Motor neuron (in vitro differentiated cells): ENCODE results near the gene DEFB131B. TPM values are rescaled to one million over a fixed set of nuclear protein-coding genes. Genes with fewer than 3 reads are reported as not detected.
"Not testable (repeated sequence)": the region's sequence is repeated elsewhere in the genome, so short reads cannot be mapped to it uniquely, and the experiment has no call there.

Source experiments
- ATAC-seq, 8 experiments: fragments of 200-7000 bp; cut with Tn5 transposase; replicated peaks in 6 of 8; 2 replicates each; pipeline ENCODE4 v1.8.0; 2021; ENCODE audit warnings: mild to moderate bottlenecking in 8 of 8, moderate library complexity in 8 of 8
- H3K27ac ChIP-seq, 2 donors: fragments of 250-450 bp; sonication (Bioruptor Pico); 2 replicates each; pipeline ENCODE4 v1.9.0; 2021; ENCODE audit warnings: antibody characterized with exemption in 2 of 2, mild to moderate bottlenecking in 2 of 2, moderate library complexity in 1 of 2
- H3K4me1 ChIP-seq, 2 donors: fragments of 250-450 bp; sonication (Bioruptor Pico); replicated peaks in 1 of 2; 2 replicates each; pipeline ENCODE4 v1.6.1; 2021; ENCODE audit warnings: antibody characterized with exemption in 2 of 2, mild to moderate bottlenecking in 2 of 2, moderate library complexity in 1 of 2
- H3K4me3 ChIP-seq, 5 donors: fragments of 250-450 bp; sonication (Bioruptor Pico); 2 replicates each; pipeline ENCODE4 v1.9.0; 2021; ENCODE audit warnings: antibody characterized with exemption in 5 of 5, mild to moderate bottlenecking in 5 of 5, moderate library complexity in 4 of 5
- WGBS, 10 experiments: fragments of 450-650 bp; shearing (Covaris generic); methylation state at CpG; one replicate each; pipeline ENCODE4 v1.0.0; 2022; 5-methylcytosine and 5-hydroxymethylcytosine counted together
- in situ Hi-C, 9 experiments: fragments of 400-800 bp; cut with MboI; loops; one replicate each; pipeline ENCODE4 v1.15.0; 2021; ENCODE audit warnings: low sequenced_read_pairs in 9 of 9, low pct_unique_long_range_greater_than_20kb in 2 of 9; ENCODE audit not compliant: unreplicated experiment in 9 of 9
- total RNA-seq, 8 experiments: library from RNA; unstranded; fragments of 300-600 nt; gene quantifications; 2 replicates each; pipeline versions ENCODE4 v1.2.3 to v1.2.4, GENCODE V29; 2022

The DEFB131B gene
- total RNA-seq, 8 experiments from 2014 or later: not detected

- H3K27ac ChIP-seq, H3K4me1 ChIP-seq, in situ Hi-C loops, ATAC-seq, H3K4me3 ChIP-seq: not testable (repeated sequence)
- 0 to 100% (median 80%) methylated on average over 1 to 2 of the region's 2 CpGs; no CpG with 5 or more reads in 3 of the 10 experiments for WGBS, 10 experiments
Observed at GRCh38 chr11:71876262-71876661, 2.0 kb upstream of the DEFB131B start.

GRCh38 chr11:71885806-71886205, 7.6 kb downstream of the DEFB131B start:
- H3K27ac ChIP-seq, H3K4me3 ChIP-seq, H3K4me1 ChIP-seq, ATAC-seq, in situ Hi-C loops: not testable (repeated sequence)
- 85 to 100% (median 97%) methylated on average over 1 to 9 of the region's 12 CpGs for WGBS, 10 experiments

- H3K4me1 ChIP-seq, in situ Hi-C loops: not testable (repeated sequence)
- WGBS, 10 experiments: 61 to 100% (median 80%) methylated on average over 2 to 10 of the region's 14 CpGs; no CpG with 5 or more reads in 5 of the 10 experiments
Observed at GRCh38 chr11:71888335-71889010, 10.2 kb downstream of the DEFB131B start.

GRCh38 chr11:71889181-71889872, 11.1 kb downstream of the DEFB131B start:
- ATAC-seq, in situ Hi-C loops, H3K27ac ChIP-seq, H3K4me1 ChIP-seq, H3K4me3 ChIP-seq: not testable (repeated sequence)
- 40 to 100% (median 92%) methylated on average over 1 to 7 of the region's 14 CpGs; no CpG with 5 or more reads in 4 of the 10 experiments for WGBS, 10 experiments

More at GRCh38 chr11:71888335-71889010, 10.2 kb downstream of the DEFB131B start:
- not testable (repeated sequence) for H3K27ac ChIP-seq, ATAC-seq, H3K4me3 ChIP-seq

- WGBS, 10 experiments: 80 to 100% (median 96%) methylated on average over 1 to 11 of the region's 12 CpGs; no CpG with 5 or more reads in 1 of the 10 experiments
- Histone ChIP-seq H3K27ac (no peak overlapping the region), H3K4me3 (no peak overlapping the region), H3K4me1 (no peaks in the 10 kb centered on the region)
- in situ Hi-C loops: no loop called here
- ATAC-seq: no peak
Observed at GRCh38 chr11:71895961-71896360, 17.7 kb downstream of the DEFB131B start.

GRCh38 chr11:71901137-71901536, 22.9 kb downstream of the DEFB131B start:
- H3K27ac ChIP-seq, in situ Hi-C loops, ATAC-seq, H3K4me1 ChIP-seq, H3K4me3 ChIP-seq: not testable (repeated sequence)
- WGBS, 10 experiments: 79 to 100% (median 100%) methylated on average over 1 to 6 of the region's 14 CpGs; no CpG with 5 or more reads in 3 of the 10 experiments

GRCh38 chr11:71908218-71908617, 30.0 kb downstream of the DEFB131B start:
- in situ Hi-C loops: no loop called here
- no peak overlapping the region for H3K4me3 ChIP-seq
- ATAC-seq: no peak
- no peak overlapping the region for H3K27ac ChIP-seq
- 67 to 100% (median 92%) methylated on average over 2 to 9 of the region's 9 CpGs; no CpG with 5 or more reads in 1 of the 10 experiments for WGBS, 10 experiments
- peaks cover 0 to 9% of the 10 kb centered on the region in 2 donors for H3K4me1 ChIP-seq

GRCh38 chr11:71910775-71911174, 32.5 kb downstream of the DEFB131B start:
- 25 to 83% (median 75%) methylated on average over 1 to 2 of the region's 5 CpGs; no CpG with 5 or more reads in 6 of the 10 experiments for WGBS, 10 experiments
- H3K4me1 ChIP-seq, in situ Hi-C loops, H3K27ac ChIP-seq, ATAC-seq, H3K4me3 ChIP-seq: not testable (repeated sequence)

- H3K4me1 ChIP-seq, H3K4me3 ChIP-seq, in situ Hi-C loops, ATAC-seq, H3K27ac ChIP-seq: not testable (repeated sequence)
- WGBS, 10 experiments: 70 to 100% (median 84%) methylated on average over 1 to 5 of the region's 10 CpGs; no CpG with 5 or more reads in 2 of the 10 experiments
Observed at GRCh38 chr11:71911321-71911985, 33.2 kb downstream of the DEFB131B start.

GRCh38 chr11:71911986-71912340, 33.7 kb downstream of the DEFB131B start:
- 80 to 100% (median 96%) methylated on average over 1 to 9 of the region's 10 CpGs; no CpG with 5 or more reads in 7 of the 10 experiments for WGBS, 10 experiments
- H3K4me1 ChIP-seq, H3K27ac ChIP-seq, in situ Hi-C loops, ATAC-seq, H3K4me3 ChIP-seq: not testable (repeated sequence)

GRCh38 chr11:71913756-71914526, 35.7 kb downstream of the DEFB131B start:
- ATAC-seq: peak in 2 of 8 experiments; percentile 63 to 91
- in situ Hi-C loops: no loop called here
- WGBS, 10 experiments: 0 to 100% (median 86%) methylated on average over 1 to 4 of the region's 5 CpGs; no CpG with 5 or more reads in 1 of the 10 experiments

GRCh38 chr11:71914617-71915189, 36.5 kb downstream of the DEFB131B start:
- H3K4me1 ChIP-seq: peaks cover 0 to under 1% of the 10 kb centered on the region in 2 donors
- no peak overlapping the region for H3K27ac ChIP-seq
- in situ Hi-C loops: no loop called here
- WGBS, 10 experiments: 56 to 100% (median 91%) methylated on average over 1 to 5 of the region's 7 CpGs; no CpG with 5 or more reads in 2 of the 10 experiments
- H3K4me3 ChIP-seq: no peak overlapping the region
- no peak for ATAC-seq

More at GRCh38 chr11:71913756-71914526, 35.7 kb downstream of the DEFB131B start:
- Histone ChIP-seq H3K27ac (no peak overlapping the region), H3K4me3 (no peak overlapping the region), H3K4me1 (peaks cover 0 to 4% of the 10 kb centered on the region in 2 donors)
